Coronary artery (tissue), 2 donors: ENCODE results near the gene MSI2.

ENCODE experiments used
- DNase-seq: peaks from one replicate; pipeline ENCODE4 v3.0.0-alpha.2; 2017; ENCODE audit warnings: low spot score
- H3K27ac ChIP-seq, 2 donors: fragments of 200-600 bp; sonication (generic); one replicate each; pipeline ENCODE4 v1.5.1; 2016 to 2019
- H3K4me3 ChIP-seq: fragments of 200-600 bp; sonication (generic); 2 replicates; pipeline ENCODE4 v1.5.1; 2016; ENCODE audit warnings: mild to moderate bottlenecking, moderate library complexity
- TF ChIP-seq, protein P1 (sequence below): fragments of 200-600 bp; sonication (generic); IDR thresholded peaks from one replicate; pipeline ENCODE4 v1.5.1; 2019; ENCODE audit warnings: antibody characterized with exemption

Gene MSI2

DNA sequence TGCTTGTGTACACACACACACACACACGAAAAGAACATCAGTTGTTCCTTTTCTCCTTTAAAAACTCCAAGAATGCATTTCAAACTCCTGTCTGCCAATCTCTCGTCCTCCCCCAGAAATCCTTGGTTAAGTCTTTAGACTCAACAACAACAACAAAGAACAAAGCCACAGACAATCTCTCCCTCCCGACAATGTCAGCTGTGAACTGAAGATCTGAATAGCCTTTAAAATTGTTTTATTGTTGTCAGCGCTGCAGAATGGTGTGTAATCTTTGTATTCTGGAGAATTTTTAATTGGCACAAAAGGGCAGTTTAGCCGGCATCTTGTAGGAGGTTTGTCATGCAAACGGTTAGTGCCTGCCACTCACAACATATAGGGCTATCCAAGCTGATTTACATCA lies 219.5 kb downstream of the MSI2 start:
- TF ChIP-seq, protein P1, sequence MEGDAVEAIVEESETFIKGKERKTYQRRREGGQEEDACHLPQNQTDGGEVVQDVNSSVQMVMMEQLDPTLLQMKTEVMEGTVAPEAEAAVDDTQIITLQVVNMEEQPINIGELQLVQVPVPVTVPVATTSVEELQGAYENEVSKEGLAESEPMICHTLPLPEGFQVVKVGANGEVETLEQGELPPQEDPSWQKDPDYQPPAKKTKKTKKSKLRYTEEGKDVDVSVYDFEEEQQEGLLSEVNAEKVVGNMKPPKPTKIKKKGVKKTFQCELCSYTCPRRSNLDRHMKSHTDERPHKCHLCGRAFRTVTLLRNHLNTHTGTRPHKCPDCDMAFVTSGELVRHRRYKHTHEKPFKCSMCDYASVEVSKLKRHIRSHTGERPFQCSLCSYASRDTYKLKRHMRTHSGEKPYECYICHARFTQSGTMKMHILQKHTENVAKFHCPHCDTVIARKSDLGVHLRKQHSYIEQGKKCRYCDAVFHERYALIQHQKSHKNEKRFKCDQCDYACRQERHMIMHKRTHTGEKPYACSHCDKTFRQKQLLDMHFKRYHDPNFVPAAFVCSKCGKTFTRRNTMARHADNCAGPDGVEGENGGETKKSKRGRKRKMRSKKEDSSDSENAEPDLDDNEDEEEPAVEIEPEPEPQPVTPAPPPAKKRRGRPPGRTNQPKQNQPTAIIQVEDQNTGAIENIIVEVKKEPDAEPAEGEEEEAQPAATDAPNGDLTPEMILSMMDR = no peak
- no peak for DNase-seq
- H3K27ac ChIP-seq = no peak overlapping the region
- H3K4me3 ChIP-seq = no peak overlapping the region

DNA sequence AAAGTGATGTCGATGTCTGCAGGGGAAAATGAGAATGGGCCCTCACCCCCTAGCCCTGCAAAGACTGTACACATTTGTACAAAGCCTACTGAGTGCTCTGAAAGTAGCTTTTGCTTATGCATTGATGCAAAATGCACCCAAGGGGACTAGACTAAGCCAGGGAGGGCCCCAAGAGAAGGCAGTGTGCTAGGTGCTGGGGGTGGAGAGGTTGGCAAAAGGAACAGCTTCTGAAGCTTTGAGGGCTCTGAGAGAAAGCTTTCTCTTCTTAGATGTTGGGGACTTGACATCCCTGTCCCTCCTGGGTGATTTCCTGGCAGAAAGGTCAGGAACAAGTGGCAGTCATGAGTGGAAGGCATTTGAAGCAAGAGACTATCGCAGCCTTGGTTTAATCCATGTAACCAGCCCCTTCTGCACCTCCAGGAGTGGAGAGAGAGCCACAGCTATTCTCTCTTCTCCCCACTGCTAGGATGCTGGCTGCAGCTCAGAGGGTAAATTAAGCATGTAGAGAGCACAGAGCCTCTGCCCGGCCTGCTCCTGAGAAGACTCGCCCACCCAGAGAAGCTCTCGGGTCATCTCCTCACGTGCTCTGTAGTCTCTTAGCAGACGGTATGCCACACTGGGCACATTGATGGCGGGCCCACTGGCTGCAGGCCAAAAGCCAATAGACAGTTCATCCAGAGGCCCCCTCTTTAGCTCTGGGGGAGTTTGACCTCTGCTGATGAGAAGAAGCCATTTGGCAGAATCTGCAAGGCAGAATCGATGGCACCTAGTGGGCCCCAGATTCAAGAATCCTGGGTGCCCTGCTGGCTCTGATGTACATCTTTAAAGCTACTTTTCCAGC lies 221.4 kb downstream of the MSI2 start:
- TF ChIP-seq, protein P1 = no peak
- DNase-seq = no peak

DNA sequence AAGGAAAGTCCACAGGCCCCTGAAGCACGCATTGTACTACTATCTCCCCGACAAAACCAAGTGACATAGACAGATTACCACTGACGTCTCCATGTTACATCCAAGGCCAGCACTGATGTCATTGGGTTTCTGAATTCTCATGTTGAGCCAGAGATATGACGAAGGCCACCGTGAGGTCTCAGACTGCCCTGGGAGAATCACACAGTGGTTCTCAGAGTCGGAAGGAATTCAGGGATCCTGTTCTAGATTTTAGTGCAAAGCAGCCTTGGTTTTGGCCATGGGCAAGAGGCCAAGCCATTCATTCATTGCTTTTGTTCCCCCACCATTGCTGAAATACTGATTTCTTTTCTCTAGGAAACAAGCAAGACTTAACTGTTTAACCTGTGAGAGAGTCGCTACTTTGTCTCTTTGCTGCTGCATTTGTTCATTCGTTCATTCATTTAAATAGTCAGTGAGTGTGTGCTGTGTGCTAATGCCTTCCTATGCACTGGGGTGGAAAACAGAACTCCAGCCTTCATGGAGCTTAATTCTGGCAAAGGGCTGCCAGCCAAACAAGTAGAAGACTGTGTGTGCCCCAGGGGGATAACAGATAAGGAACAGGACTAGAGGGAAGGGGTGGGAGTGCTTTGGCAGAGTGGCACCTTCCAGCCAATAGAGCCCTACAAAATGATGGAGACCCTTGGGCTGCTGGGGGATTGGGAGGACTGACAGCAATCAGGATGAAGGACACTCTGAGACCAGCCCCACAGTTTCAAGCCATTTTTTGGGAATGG lies 222.3 kb downstream of the MSI2 start:
- DNase-seq = no peak
- Histone ChIP-seq H3K27ac (no peak overlapping the region), H3K4me3 (no peak overlapping the region)
- TF ChIP-seq, protein P1 = no peak

More for the DNA sequence above, 221.4 kb downstream of the MSI2 start:
- H3K27ac ChIP-seq = no peak overlapping the region
- no peak overlapping the region for H3K4me3 ChIP-seq

DNA sequence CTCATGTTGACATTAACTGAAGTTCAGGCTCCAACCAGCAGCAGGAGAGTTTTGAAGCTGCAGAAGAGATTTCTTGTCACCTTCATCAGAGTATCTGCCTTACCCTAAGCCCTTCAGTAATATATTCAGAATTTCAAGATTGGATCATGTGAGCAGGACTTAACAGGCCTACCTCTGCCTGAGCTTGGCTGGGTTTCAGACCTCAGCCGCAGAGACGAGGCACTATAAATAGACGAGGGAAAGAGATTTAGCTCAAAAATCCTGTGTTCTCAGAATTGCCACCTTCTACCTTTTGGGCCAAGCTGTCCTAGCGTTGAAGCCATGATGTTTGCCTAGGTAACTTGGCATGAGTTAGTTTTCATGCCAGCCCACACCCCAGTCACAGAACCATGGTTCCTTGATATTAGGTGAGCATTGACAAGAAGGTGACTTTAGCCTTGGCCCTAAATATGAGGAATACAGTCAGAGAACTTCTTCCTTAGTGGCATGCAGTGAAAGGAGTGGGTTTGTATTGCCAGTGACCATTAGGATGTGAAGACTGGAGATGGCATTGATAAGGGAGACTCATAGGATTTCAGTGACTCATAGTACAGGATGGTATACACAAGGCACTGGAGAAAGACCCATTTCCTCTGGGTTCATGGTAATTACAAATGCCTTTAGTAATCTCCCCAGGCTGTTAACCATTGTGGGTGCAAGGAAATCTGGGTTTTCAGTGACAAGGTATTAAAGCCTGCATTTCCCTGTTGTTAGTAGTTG lies 224.3 kb downstream of the MSI2 start:
- TF ChIP-seq, protein P1 = no peak
- peak overlapping the region; percentile 1 to 17 for H3K27ac ChIP-seq

DNA sequence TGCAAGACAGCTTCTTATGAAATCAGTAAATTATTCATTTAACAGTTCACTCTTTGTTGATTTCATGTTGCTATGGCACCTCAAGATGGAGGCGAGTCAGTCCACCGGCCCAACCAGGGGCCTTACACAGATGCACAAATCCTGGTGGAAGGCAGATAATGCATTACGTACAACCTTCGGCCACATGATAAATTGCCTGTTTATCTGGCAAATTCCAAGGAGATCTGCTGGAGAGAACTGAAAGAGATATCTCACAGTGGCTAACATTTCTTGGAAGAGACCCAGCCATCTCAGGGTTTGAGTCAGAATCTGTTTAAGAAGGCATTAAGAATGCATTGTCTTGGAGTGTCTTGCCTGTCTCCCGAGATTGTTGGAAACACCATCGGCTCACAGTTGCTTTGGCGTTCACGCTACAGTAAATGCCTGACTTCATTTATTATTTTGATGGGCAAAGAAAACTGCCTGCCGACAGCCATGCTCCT lies 225.6 kb downstream of the MSI2 start:
- Histone ChIP-seq H3K27ac (no peak overlapping the region), H3K4me3 (no peak overlapping the region)
- TF ChIP-seq, protein P1 = no peak
- no peak for DNase-seq

More for the DNA sequence above, 224.3 kb downstream of the MSI2 start:
- H3K4me3 ChIP-seq = no peak overlapping the region
- DNase-seq = no peak

DNA sequence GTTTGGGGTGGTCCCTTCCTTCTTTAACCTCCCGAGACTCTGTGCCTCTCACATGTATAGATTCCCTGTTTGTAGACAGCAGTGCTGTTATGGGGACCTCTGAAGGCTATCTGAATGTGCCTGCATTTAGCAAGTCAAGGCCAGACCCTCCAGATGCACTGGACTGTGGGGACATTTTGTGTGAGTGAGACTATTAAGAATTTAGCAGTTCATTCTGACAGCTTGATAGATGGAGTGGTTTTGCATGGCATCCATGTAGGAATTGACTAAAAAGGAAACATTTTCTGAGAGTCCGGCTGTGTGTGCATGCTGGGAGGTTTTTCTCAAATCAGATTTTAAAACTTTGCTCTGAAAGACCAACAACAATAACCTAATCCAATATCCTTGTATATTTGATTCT lies 226.3 kb downstream of the MSI2 start:
- DNase-seq = no peak
- Histone ChIP-seq H3K27ac (no peak overlapping the region), H3K4me3 (no peak overlapping the region)
- TF ChIP-seq, protein P1 = no peak
